Sigmoid colon (tissue), 4 donors: ENCODE data around the gene ASAP3.

ENCODE experiments used
- CTCF ChIP-seq, 4 experiments: fragments of 450-650 bp in 3 of 4; fragments of 200-600 bp in 1 of 4; IDR thresholded peaks; one replicate each; pipeline ENCODE4 v1.5.1; 2016 to 2019; ENCODE audit warnings: antibody characterized with exemption in 4 of 4, mild to moderate bottlenecking in 3 of 4, moderate library complexity in 2 of 4
- EP300 ChIP-seq, 4 donors: sonication (generic); formaldehyde crosslinking; IDR thresholded peaks; one replicate each; pipeline ENCODE4 v1.6.1; 2017; ENCODE audit warnings: antibody characterized with exemption in 4 of 4
- POLR2A ChIP-seq, 2 donors: fragments of 450-650 bp; IDR thresholded peaks; one replicate each; pipeline ENCODE4 v1.6.1; 2016; ENCODE audit warnings: antibody characterized with exemption in 2 of 2, mild to moderate bottlenecking in 2 of 2, moderate library complexity in 2 of 2
- POLR2AphosphoS5 ChIP-seq, 4 donors: sonication (generic); formaldehyde crosslinking; IDR thresholded peaks; one replicate each; pipeline ENCODE4 v1.6.1; 2017; ENCODE audit warnings: antibody characterized with exemption in 4 of 4

- TF ChIP-seq CTCF (IDR thresholded peaks at IDR 0.05) (peak in 1 of 4 experiments; percentile 21), EP300 (IDR thresholded peaks at IDR 0.05) (no peak), POLR2A (IDR thresholded peaks at IDR 0.05) (no peak), POLR2AphosphoS5 (IDR thresholded peaks at IDR 0.05) (no peak)
These were observed 62.2 kb downstream of the ASAP3 start for GRCh38 chr1:23421753-23422240.
